Activated CD4-positive, CD25-positive, alpha-beta regulatory T cell treated with anti-CD3 and anti-CD28 coated beads, Interleukin-2, amount 50 U/mL, for 24 hours (primary cell): ENCODE data around the gene CRHBP.
A peak's percentile ranks its signal among the peaks of the same experiment; 100 is the strongest.
"Not testable (repeated sequence)": the region's sequence is repeated elsewhere in the genome, so short reads cannot be mapped to it uniquely, and the experiment has no call there.

Experiments
- ATAC-seq, 2 donors: fragments of 150-1000 bp; cut with Tn5 transposase; one replicate each; pipeline ENCODE4 v1.10.0; 2021; ENCODE audit warnings: mild to moderate bottlenecking in 1 of 2, moderate library complexity in 1 of 2

Gene CRHBP

GRCh38 chr5:76958991-76959767, 6.3 kb downstream of the CRHBP start:
- no peak for ATAC-seq

GRCh38 chr5:76960004-76960625, 7.3 kb downstream of the CRHBP start:
- ATAC-seq = peak in 1 of 2 donors; percentile 36

GRCh38 chr5:76964060-76964459, 11.2 kb downstream of the CRHBP start:
- no peak for ATAC-seq

GRCh38 chr5:76971511-76971910, 18.7 kb downstream of the CRHBP start:
- no peak for ATAC-seq

GRCh38 chr5:76972689-76973088, 19.8 kb downstream of the CRHBP start:
- ATAC-seq = no peak

- no peak for ATAC-seq
These were observed 21.9 kb downstream of the CRHBP start for GRCh38 chr5:76974785-76975184.

GRCh38 chr5:76978869-76979268, 26.0 kb downstream of the CRHBP start:
- no peak for ATAC-seq

- ATAC-seq = no peak
These were observed 27.8 kb downstream of the CRHBP start for GRCh38 chr5:76980518-76981144.

GRCh38 chr5:76982450-76982849, 29.6 kb downstream of the CRHBP start:
- no peak for ATAC-seq

GRCh38 chr5:76983468-76983867, 30.6 kb downstream of the CRHBP start:
- ATAC-seq = no peak

GRCh38 chr5:76986825-76987526, 34.1 kb downstream of the CRHBP start:
- ATAC-seq = no peak

- ATAC-seq = no peak
These were observed 38.1 kb downstream of the CRHBP start for GRCh38 chr5:76990899-76991459.

GRCh38 chr5:76993436-76993835, 40.6 kb downstream of the CRHBP start:
- not testable (repeated sequence) for ATAC-seq

- ATAC-seq = no peak
These were observed 41.5 kb downstream of the CRHBP start for GRCh38 chr5:76994337-76994736.

- ATAC-seq = not testable (repeated sequence)
These were observed 45.4 kb downstream of the CRHBP start for GRCh38 chr5:76998251-76998650.

- no peak for ATAC-seq
These were observed 46.6 kb downstream of the CRHBP start for GRCh38 chr5:76999451-76999850.

GRCh38 chr5:77003246-77003645, 50.4 kb downstream of the CRHBP start:
- ATAC-seq = no peak

GRCh38 chr5:77006124-77006523, 53.3 kb downstream of the CRHBP start:
- ATAC-seq = no peak

GRCh38 chr5:77008413-77008812, 55.6 kb downstream of the CRHBP start:
- no peak for ATAC-seq

- no peak for ATAC-seq
These were observed 57.4 kb downstream of the CRHBP start for GRCh38 chr5:77010243-77010642.

GRCh38 chr5:77011498-77011897, 58.7 kb downstream of the CRHBP start:
- no peak for ATAC-seq

- no peak for ATAC-seq
These were observed 59.8 kb downstream of the CRHBP start for GRCh38 chr5:77012601-77013000.
